Measurements from ENCODE around the gene CDHR3. TPM values are rescaled to one million over a fixed set of nuclear protein-coding genes. Genes with fewer than 3 reads are reported as not detected.

CDHR3 gene
- total RNA-seq, 1 experiment from 2014 or later: 19.1 TPM

GRCh38 chr7:105935250-105935649, 27.8 kb upstream of the CDHR3 start:
- Mint-ChIP-seq H3K4me1 (peaks cover 30% of the 10 kb centered on the region), H3K27ac (no peak overlapping the region), H3K9me3 (no peaks in the 10 kb centered on the region), H3K36me3 (no peaks in the 10 kb centered on the region), H3K4me3 (no peak overlapping the region), H3K27me3 (ENCODE audit: low read depth) (no peaks in the 10 kb centered on the region)
- no peak for ATAC-seq
- TF ChIP-seq AR (CRISPR knock-in tag; IDR thresholded peaks at IDR 0.05) (no peak), HMGXB4 (CRISPR knock-in tag; IDR thresholded peaks at IDR 0.05) (no peak)
- POLR2A ChIA-PET: no interaction called here
- DNase-seq (ENCODE audit: low spot score): no peak
- CTCF ChIA-PET: interaction anchor here (1.1 to 1.9 kb wide), 27 partner anchors 12 to 278 kb away, joined by 3 to 26 read pairs (median 6); no protein-coding TSS in a partner anchor

- no peaks in the 10 kb centered on the region for H3K27me3 Mint-ChIP-seq (ENCODE audit: low read depth)
- H3K27ac Mint-ChIP-seq: no peak overlapping the region
- DNase-seq (ENCODE audit: low spot score): no peak
- H3K9me3 Mint-ChIP-seq: peaks cover 5% of the 10 kb centered on the region; the same call in 1 of the 2 replicates
- POLR2A ChIA-PET: no interaction called here
- ATAC-seq: no peak
- CTCF ChIA-PET: interaction anchor here (1.0 kb wide), 1 partner anchor 102 kb away, joined by 3 read pairs; no protein-coding TSS in a partner anchor
- H3K4me1 Mint-ChIP-seq: peaks cover 37% of the 10 kb centered on the region
- H3K36me3 Mint-ChIP-seq: peaks cover 3% of the 10 kb centered on the region; the same call in 1 of the 2 replicates
- H3K4me3 Mint-ChIP-seq: no peak overlapping the region
- TF ChIP-seq SOX15 (CRISPR knock-in tag; IDR thresholded peaks at IDR 0.05) (no peak), ZBTB21 (CRISPR knock-in tag; IDR thresholded peaks at IDR 0.05; ENCODE audit: borderline replicate concordance) (no peak), ATF1 (CRISPR knock-in tag; IDR thresholded peaks at IDR 0.05) (no peak), CDX4 (CRISPR knock-in tag; IDR thresholded peaks at IDR 0.05; ENCODE audit: borderline replicate concordance) (no peak), STAT6 (CRISPR knock-in tag; conservative IDR thresholded peaks at IDR 0.05; ENCODE audit: low read depth) (no peak), FOXP4 (CRISPR knock-in tag; IDR thresholded peaks at IDR 0.05) (no peak), NR3C1 (CRISPR knock-in tag; conservative IDR thresholded peaks at IDR 0.05; ENCODE audit: low read depth) (no peak), SP1 (CRISPR knock-in tag; conservative IDR thresholded peaks at IDR 0.05) (no peak), ZNF138 (CRISPR knock-in tag; conservative IDR thresholded peaks at IDR 0.05) (no peak), SMAD4 (CRISPR knock-in tag; IDR thresholded peaks at IDR 0.05) (no peak), ZNF317 (CRISPR knock-in tag; IDR thresholded peaks at IDR 0.05; ENCODE audit: borderline replicate concordance, low read depth) (no peak), ERG (CRISPR knock-in tag; IDR thresholded peaks at IDR 0.05) (no peak)
These were observed 25.7 kb upstream of the CDHR3 start for GRCh38 chr7:105937411-105937810.
